ENCODE measurements around the gene CD80. TPM values are rescaled to one million over a fixed set of nuclear protein-coding genes. Genes with fewer than 3 reads are reported as not detected.
A peak's percentile ranks its signal among the peaks of the same experiment; 100 is the strongest.

The CD80 gene
- polyA plus RNA-seq, 1 donor from 2014 or later = 9.3 TPM

- H3K27ac Mint-ChIP-seq = peak overlapping the region in 2 of 3 donors; percentile 21 to 41
- H3K9me3 Mint-ChIP-seq = no peaks in the 10 kb centered on the region
- peaks cover 62 to 72% (median 63%) of the 10 kb centered on the region in 3 donors for H3K4me1 Mint-ChIP-seq
- H3K4me3 Mint-ChIP-seq = peak overlapping the region in 2 of 4 donors; percentile 19 to 70
- no peaks in the 10 kb centered on the region for H3K27me3 Mint-ChIP-seq
- peaks cover 14% of the 10 kb centered on the region for H3K36me3 Mint-ChIP-seq
These were observed 16.3 kb downstream of the CD80 start for GRCh38 chr3:119543147-119543546.

GRCh38 chr3:119542168-119542767, 17.1 kb downstream of the CD80 start:
- Mint-ChIP-seq H3K4me1 (peaks cover 58 to 68% (median 62%) of the 10 kb centered on the region in 3 donors), H3K27ac (peak overlapping the region; percentile 33 to 78 (median 62))

GRCh38 chr3:119541547-119541946, 17.9 kb downstream of the CD80 start:
- Mint-ChIP-seq H3K4me1 (peaks cover 52 to 67% (median 55%) of the 10 kb centered on the region in 3 donors), H3K27ac (peak overlapping the region; percentile 33 to 78 (median 62)), H3K36me3 (peaks cover 14% of the 10 kb centered on the region)

More at GRCh38 chr3:119542168-119542767, 17.1 kb downstream of the CD80 start:
- Mint-ChIP-seq H3K9me3 (no peaks in the 10 kb centered on the region), H3K36me3 (peaks cover 14% of the 10 kb centered on the region), H3K4me3 (peak overlapping the region in 1 of 4 donors; percentile 70), H3K27me3 (no peaks in the 10 kb centered on the region)

GRCh38 chr3:119538772-119539171, 20.6 kb downstream of the CD80 start:
- no peaks in the 10 kb centered on the region for H3K9me3 Mint-ChIP-seq
- peaks cover 34 to 46% (median 38%) of the 10 kb centered on the region in 3 donors for H3K4me1 Mint-ChIP-seq
- peak overlapping the region; percentile 2 to 88 (median 77) for H3K27ac Mint-ChIP-seq
- peaks cover 10% of the 10 kb centered on the region for H3K36me3 Mint-ChIP-seq
- no peaks in the 10 kb centered on the region for H3K27me3 Mint-ChIP-seq
- H3K4me3 Mint-ChIP-seq = peak overlapping the region; percentile 1 to 60 (median 34)

More at GRCh38 chr3:119541547-119541946, 17.9 kb downstream of the CD80 start:
- Mint-ChIP-seq H3K27me3 (no peaks in the 10 kb centered on the region), H3K9me3 (no peaks in the 10 kb centered on the region), H3K4me3 (peak overlapping the region in 2 of 4 donors; percentile 0 to 9)

- peaks cover 20 to 38% (median 36%) of the 10 kb centered on the region in 3 donors for H3K4me1 Mint-ChIP-seq
- peaks cover 3% of the 10 kb centered on the region for H3K36me3 Mint-ChIP-seq
- no peaks in the 10 kb centered on the region for H3K9me3 Mint-ChIP-seq
- no peak overlapping the region for H3K4me3 Mint-ChIP-seq
- H3K27me3 Mint-ChIP-seq = no peaks in the 10 kb centered on the region
- no peak overlapping the region for H3K27ac Mint-ChIP-seq
These were observed 22.7 kb downstream of the CD80 start for GRCh38 chr3:119536757-119537156.

- Mint-ChIP-seq H3K4me3 (no peak overlapping the region), H3K27ac (no peak overlapping the region), H3K36me3 (peaks cover 3% of the 10 kb centered on the region), H3K4me1 (peaks cover 14 to 29% (median 19%) of the 10 kb centered on the region in 3 donors), H3K27me3 (no peaks in the 10 kb centered on the region), H3K9me3 (no peaks in the 10 kb centered on the region)
These were observed 25.1 kb downstream of the CD80 start for GRCh38 chr3:119534296-119534695.

GRCh38 chr3:119531151-119531550, 28.3 kb downstream of the CD80 start:
- H3K9me3 Mint-ChIP-seq = no peaks in the 10 kb centered on the region
- H3K4me1 Mint-ChIP-seq = peaks cover 4 to 14% (median 6%) of the 10 kb centered on the region in 3 donors
- H3K27ac Mint-ChIP-seq = peak overlapping the region in 1 of 3 donors; percentile 79
- peak overlapping the region in 1 of 4 donors; percentile 59 for H3K4me3 Mint-ChIP-seq
- H3K27me3 Mint-ChIP-seq = no peaks in the 10 kb centered on the region
- peaks cover 3% of the 10 kb centered on the region for H3K36me3 Mint-ChIP-seq

- Mint-ChIP-seq H3K4me3 (no peak overlapping the region), H3K4me1 (peaks cover 4 to 14% (median 6%) of the 10 kb centered on the region in 3 donors), H3K9me3 (no peaks in the 10 kb centered on the region), H3K27me3 (no peaks in the 10 kb centered on the region), H3K27ac (peak overlapping the region in 1 of 3 donors; percentile 84), H3K36me3 (peaks cover 3% of the 10 kb centered on the region)
These were observed 29.0 kb downstream of the CD80 start for GRCh38 chr3:119530456-119530855.

GRCh38 chr3:119529883-119530282, 29.5 kb downstream of the CD80 start:
- Mint-ChIP-seq H3K4me1 (peaks cover 4 to 14% (median 6%) of the 10 kb centered on the region in 3 donors), H3K9me3 (no peaks in the 10 kb centered on the region), H3K36me3 (peaks cover 3% of the 10 kb centered on the region), H3K27me3 (no peaks in the 10 kb centered on the region), H3K4me3 (no peak overlapping the region), H3K27ac (peak overlapping the region in 2 of 3 donors; percentile 84 to 85)

GRCh38 chr3:119527714-119528113, 31.7 kb downstream of the CD80 start:
- H3K9me3 Mint-ChIP-seq = no peaks in the 10 kb centered on the region
- peaks cover 3 to 11% (median 3%) of the 10 kb centered on the region in 3 donors for H3K4me1 Mint-ChIP-seq
- H3K36me3 Mint-ChIP-seq = peaks cover 1% of the 10 kb centered on the region
- H3K27me3 Mint-ChIP-seq = no peaks in the 10 kb centered on the region
- no peak overlapping the region for H3K4me3 Mint-ChIP-seq
- H3K27ac Mint-ChIP-seq = no peak overlapping the region

GRCh38 chr3:119524931-119525662, 34.3 kb downstream of the CD80 start:
- H3K27me3 Mint-ChIP-seq = no peaks in the 10 kb centered on the region
- peaks cover 1% of the 10 kb centered on the region for H3K36me3 Mint-ChIP-seq
- H3K4me3 Mint-ChIP-seq = no peak overlapping the region
- H3K4me1 Mint-ChIP-seq = peaks cover 0 to 5% (median 0%) of the 10 kb centered on the region in 3 donors
- H3K27ac Mint-ChIP-seq = peak overlapping the region; percentile 22 to 92 (median 55)
- peaks cover 2 to 4% (median 3%) of the 10 kb centered on the region in 3 donors for H3K9me3 Mint-ChIP-seq

GRCh38 chr3:119518026-119518425, 41.4 kb downstream of the CD80 start:
- H3K27ac Mint-ChIP-seq = peak overlapping the region in 1 of 3 donors; percentile 68
- H3K27me3 Mint-ChIP-seq = no peaks in the 10 kb centered on the region
- peaks cover 2 to 5% (median 2%) of the 10 kb centered on the region in 3 donors for H3K4me1 Mint-ChIP-seq
- H3K4me3 Mint-ChIP-seq = no peak overlapping the region
- peaks cover 2 to 5% (median 4%) of the 10 kb centered on the region in 3 donors for H3K9me3 Mint-ChIP-seq
- peaks cover 4% of the 10 kb centered on the region for H3K36me3 Mint-ChIP-seq

- H3K36me3 Mint-ChIP-seq = peaks cover 4% of the 10 kb centered on the region
- H3K4me1 Mint-ChIP-seq = peaks cover 2 to 5% (median 2%) of the 10 kb centered on the region in 3 donors
- H3K27me3 Mint-ChIP-seq = no peaks in the 10 kb centered on the region
- H3K4me3 Mint-ChIP-seq = no peak overlapping the region
- peaks cover 2 to 5% (median 4%) of the 10 kb centered on the region in 3 donors for H3K9me3 Mint-ChIP-seq
- H3K27ac Mint-ChIP-seq = peak overlapping the region in 1 of 3 donors; percentile 53
These were observed 42.3 kb downstream of the CD80 start for GRCh38 chr3:119517112-119517511.

- Mint-ChIP-seq H3K4me3 (no peak overlapping the region), H3K4me1 (peaks cover 0 to 2% (median 2%) of the 10 kb centered on the region in 3 donors), H3K27ac (no peak overlapping the region), H3K9me3 (no peaks in the 10 kb centered on the region), H3K36me3 (peaks cover 4% of the 10 kb centered on the region), H3K27me3 (no peaks in the 10 kb centered on the region)
These were observed 44.8 kb downstream of the CD80 start for GRCh38 chr3:119514637-119515036.

GRCh38 chr3:119510690-119511089, 48.7 kb downstream of the CD80 start:
- Mint-ChIP-seq H3K4me1 (peaks cover 4 to 9% (median 7%) of the 10 kb centered on the region in 3 donors), H3K27me3 (no peaks in the 10 kb centered on the region), H3K36me3 (no peaks in the 10 kb centered on the region), H3K4me3 (no peak overlapping the region), H3K27ac (no peak overlapping the region), H3K9me3 (no peaks in the 10 kb centered on the region)
